GM12874 (cell line): ENCODE measurements around the gene KDM5C.

Experiments used
- TF ChIP-seq, protein P1 (sequence below): IDR thresholded peaks from 2 replicates; pipeline ENCODE4 v1.5.1; 2011; ENCODE audit warnings: low read depth, mild to moderate bottlenecking, control low read depth, low read length, moderate library complexity; ENCODE audit not compliant: insufficient read depth

Gene KDM5C

GRCh38 chrX:53247928-53248327, 22.9 kb upstream of the KDM5C start:
- TF ChIP-seq, protein P1, sequence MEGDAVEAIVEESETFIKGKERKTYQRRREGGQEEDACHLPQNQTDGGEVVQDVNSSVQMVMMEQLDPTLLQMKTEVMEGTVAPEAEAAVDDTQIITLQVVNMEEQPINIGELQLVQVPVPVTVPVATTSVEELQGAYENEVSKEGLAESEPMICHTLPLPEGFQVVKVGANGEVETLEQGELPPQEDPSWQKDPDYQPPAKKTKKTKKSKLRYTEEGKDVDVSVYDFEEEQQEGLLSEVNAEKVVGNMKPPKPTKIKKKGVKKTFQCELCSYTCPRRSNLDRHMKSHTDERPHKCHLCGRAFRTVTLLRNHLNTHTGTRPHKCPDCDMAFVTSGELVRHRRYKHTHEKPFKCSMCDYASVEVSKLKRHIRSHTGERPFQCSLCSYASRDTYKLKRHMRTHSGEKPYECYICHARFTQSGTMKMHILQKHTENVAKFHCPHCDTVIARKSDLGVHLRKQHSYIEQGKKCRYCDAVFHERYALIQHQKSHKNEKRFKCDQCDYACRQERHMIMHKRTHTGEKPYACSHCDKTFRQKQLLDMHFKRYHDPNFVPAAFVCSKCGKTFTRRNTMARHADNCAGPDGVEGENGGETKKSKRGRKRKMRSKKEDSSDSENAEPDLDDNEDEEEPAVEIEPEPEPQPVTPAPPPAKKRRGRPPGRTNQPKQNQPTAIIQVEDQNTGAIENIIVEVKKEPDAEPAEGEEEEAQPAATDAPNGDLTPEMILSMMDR: no peak

- TF ChIP-seq, protein P1: no peak
Observed at GRCh38 chrX:53246231-53246630, 21.2 kb upstream of the KDM5C start.

DNA sequence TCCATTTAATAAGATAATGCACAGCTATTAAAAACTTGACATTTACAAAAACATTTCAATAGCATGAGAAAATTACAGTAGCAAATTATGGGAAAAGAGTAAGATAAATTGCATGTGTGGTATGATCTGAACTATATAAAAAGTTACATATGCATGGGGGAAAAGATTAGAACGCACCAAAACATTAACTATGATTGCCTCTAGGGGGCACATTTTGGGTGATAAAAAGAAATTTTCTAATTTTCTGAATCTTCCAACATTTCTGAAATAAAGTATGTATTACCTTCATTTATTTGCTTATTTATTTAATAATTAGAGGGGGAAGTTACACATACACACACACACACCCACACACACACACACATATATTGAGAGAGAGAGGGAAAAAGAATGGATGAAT, 19.6 kb upstream of the KDM5C start:
- TF ChIP-seq, protein P1: no peak

DNA sequence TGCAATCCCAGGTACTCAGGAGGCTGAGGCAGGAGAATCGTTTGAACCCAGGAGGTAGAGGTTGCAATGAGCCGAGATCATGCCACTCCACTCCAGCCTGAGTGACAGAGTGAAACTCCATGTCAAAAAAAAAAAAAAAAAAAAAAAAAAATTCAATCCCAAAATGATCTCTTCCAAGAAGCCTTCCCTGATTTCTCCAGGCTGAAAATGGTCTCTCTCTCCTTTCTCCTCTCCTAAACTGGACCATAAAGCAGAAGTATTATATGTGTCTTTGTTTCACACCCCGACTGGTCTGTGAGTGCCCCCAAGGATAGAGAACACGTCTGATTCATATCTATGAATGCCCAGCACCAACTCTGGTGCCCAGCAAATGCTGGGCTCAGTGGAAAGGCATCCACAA, 17.3 kb upstream of the KDM5C start:
- TF ChIP-seq, protein P1: no peak

DNA sequence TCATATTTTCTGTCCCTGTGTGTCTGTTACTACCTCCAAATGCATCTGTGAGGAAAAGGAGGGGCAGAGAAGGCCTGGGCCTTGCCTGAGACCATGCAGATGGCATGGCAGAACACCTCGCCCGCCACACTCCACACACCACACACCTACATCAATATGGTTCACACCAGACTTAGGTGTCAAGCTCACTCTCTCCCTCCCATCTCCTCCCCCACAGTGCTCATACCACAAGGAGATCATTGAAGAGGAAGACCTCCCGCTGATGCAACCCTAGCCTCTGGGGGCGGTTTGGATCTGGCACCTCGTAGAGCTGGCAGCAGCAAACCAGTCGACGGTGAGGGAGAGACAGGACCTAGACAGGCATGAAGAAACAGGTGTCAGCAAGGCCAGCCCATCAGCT, 16.6 kb upstream of the KDM5C start:
- TF ChIP-seq, protein P1: no peak

- TF ChIP-seq, protein P1: 0 out of 2 replicates have a peak, but pooled peaks have one; percentile 13
Observed at GRCh38 chrX:53239474-53239873, 14.5 kb upstream of the KDM5C start.

GRCh38 chrX:53237056-53237455, 12.0 kb upstream of the KDM5C start:
- TF ChIP-seq, protein P1: no peak
